Smooth muscle cell of the brain vasculature (primary cell): ENCODE data around the gene PRDX5.
"Not testable (repeated sequence)": the region's sequence is repeated elsewhere in the genome, so short reads cannot be mapped to it uniquely, and the experiment has no call there.

Experiments used
- DNase-seq: peaks from one replicate; pipeline ENCODE4 v3.0.0-alpha.2; 2012; ENCODE audit warnings: low read depth, low spot score

Gene PRDX5

DNA sequence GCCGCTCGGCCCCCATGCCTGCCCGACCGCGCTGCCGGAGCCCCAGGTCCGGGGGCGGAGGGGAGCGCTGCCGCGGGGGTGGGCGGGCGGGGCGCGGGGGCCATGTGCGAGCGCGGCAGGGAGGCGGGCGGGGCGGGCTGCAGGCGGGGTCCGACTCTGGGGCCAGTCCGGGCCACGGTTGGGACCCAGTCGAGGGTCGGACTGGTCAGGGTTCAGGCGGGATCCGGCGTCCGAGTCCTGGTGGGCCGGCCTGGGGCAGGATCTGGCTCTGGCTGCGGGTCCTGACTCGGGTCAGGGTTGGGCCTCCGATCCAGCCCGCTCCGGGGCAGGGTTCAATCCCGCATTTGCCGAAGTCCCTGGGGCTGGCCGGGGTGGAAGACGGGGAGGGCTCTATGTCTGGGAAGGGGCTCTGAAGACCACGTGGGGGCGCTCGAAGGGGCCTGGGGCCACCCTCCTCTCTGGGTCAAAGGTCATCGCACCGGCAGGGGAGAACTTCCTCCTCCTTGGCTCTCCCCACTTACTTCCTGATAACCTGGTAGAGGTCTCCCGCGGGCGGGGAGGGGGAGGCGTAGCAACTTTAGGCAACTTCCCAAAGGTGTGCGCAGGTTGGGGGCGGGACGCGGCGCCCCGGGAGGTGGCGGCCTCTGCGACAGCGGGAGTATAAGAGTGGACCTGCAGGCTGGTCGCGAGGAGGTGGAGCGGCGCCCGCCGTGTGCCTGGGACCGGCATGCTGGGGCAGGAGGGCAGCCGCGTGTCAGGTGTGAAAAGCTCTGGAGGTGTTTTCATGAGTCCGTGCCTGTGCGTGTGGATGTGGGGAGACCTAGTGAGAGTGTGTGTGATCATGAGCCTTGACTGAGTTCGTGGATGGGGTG, 12.0 kb upstream of the PRDX5 start:
- DNase-seq: no peak

DNA sequence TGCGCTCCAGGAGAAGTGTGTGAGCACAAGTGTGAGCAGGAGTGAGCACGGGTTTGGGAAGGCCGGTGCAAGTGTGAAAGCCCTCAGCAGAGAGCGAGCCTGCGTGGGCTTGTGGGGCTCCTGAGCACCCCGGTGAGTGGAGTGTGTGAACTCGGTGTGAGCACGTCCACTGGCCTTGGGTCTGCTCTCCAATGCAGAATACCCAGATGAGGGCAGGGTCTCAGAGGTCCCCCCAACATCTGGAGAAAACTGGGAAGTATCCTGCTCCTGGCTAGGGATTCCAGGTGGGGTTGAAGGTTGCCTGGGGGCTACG, 11.4 kb upstream of the PRDX5 start:
- no peak for DNase-seq

DNA sequence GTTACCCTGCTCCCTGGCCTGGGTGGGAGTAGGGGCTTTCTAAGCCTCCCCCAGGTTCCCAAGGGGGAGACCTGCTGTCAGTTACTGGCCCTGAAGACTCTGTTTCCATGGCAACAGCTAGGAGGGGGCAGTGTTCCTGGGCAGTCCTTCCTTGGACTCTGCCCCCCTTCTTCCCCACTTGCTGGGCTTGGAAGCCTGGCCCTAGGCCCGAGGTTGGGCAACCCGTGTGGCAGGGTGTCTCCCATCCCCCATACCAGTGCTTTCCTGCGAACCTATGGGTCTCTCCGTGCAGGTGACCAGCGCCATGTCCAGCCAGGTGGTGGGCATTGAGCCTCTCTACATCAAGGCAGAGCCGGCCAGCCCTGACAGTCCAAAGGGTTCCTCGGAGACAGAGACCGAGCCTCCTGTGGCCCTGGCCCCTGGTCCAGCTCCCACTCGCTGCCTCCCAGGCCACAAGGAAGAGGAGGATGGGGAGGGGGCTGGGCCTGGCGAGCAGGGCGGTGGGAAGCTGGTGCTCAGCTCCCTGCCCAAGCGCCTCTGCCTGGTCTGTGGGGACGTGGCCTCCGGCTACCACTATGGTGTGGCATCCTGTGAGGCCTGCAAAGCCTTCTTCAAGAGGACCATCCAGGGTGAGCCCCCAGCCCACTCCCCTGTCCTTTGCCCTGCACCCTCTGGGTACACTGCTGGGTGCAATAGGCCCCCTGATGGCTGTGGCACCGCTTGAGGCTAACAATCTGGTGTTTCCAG, 10.9 kb upstream of the PRDX5 start:
- DNase-seq: no peak

DNA sequence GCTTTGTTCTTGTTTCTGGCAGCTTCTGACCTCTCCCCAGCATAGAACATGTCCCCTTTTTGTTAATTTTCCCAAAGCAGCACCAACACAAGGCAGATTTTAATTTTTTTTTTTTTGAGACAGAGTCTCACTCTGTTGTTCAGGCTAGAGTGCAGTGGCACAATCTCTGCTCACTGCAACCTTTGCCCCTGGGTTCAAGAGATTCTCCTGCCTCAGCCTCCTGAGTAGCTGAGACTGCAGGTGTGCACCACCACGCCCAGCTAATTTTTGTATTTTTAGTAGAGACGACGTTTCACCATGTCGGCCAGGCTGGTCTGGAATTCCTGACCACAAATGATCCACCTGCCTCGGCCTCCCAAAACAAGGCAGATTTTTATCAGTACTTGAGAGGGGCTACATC, 10.1 kb upstream of the PRDX5 start:
- DNase-seq: not testable (repeated sequence)

DNA sequence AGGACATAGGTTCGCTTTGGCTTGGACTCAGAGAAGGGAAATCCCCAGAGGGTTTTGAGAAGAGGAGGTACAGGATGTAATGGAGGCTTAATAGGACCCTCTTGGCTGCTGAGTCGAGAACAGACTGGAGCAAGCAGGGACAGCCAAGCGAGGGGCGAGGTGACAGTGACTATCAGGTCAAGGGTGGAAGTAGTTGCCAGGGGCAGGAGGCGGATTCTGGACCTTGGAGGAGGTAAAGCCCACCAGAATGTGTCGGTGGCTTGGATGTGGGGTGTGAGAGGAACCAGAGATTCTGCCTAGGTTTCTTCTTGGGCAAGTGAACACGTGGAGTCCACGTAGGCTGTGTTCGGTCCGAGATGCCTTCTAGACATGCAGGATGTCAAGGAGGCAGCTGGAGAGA, 5.0 kb upstream of the PRDX5 start:
- DNase-seq: no peak

DNA sequence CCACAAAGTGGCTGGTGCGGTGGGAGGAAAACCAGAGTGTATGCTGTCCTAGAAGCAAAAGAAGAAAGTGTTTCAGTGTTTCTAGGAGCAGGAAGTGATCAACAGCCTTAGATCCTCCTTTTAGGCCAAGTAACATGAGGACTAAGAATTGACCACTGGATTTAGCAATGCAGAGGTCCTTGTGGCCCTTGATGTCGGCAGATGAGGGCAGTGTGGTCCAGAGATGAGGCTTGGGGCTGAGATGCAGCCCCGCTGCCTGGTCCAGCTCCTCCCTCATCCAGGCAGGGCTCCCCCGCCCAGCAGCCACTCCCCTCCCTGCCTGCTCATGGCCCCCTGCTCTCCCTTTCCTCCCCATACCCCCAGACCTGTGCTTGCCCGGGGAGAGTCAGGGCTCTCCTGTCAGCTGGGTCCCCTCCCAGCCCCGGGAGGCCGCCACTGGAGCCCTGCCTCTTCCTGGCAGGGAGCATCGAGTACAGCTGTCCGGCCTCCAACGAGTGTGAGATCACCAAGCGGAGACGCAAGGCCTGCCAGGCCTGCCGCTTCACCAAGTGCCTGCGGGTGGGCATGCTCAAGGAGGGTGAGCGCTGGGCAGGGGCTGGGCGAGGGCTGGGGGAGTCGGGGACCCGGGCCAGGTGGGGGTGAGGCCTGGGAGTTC, 4.3 kb upstream of the PRDX5 start:
- no peak for DNase-seq

DNA sequence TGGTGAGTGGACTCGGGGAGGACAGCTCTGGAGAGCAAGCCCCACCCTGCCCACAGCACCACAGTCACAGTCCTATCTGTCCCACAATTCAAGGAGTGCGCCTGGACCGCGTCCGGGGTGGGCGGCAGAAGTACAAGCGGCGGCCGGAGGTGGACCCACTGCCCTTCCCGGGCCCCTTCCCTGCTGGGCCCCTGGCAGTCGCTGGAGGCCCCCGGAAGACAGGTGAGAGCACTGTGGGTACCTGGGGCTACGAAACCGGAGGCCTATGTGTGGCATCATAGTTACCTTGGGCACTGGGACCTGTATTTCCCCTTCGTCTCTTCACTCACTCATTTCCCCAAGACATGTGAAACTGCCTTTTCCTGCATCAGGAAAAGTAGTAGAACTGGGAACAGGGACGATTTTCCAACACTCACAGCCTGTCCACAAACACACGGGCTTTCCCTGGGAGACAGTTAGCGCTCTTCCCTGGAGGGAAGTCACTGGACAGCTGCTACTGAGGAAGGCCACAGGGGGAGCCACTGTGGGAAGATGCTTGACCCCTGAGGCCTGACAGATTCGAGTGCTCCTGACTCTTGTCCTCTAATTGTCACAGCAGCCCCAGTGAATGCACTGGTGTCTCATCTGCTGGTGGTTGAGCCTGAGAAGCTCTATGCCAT, 3.6 kb upstream of the PRDX5 start:
- DNase-seq: no peak

DNA sequence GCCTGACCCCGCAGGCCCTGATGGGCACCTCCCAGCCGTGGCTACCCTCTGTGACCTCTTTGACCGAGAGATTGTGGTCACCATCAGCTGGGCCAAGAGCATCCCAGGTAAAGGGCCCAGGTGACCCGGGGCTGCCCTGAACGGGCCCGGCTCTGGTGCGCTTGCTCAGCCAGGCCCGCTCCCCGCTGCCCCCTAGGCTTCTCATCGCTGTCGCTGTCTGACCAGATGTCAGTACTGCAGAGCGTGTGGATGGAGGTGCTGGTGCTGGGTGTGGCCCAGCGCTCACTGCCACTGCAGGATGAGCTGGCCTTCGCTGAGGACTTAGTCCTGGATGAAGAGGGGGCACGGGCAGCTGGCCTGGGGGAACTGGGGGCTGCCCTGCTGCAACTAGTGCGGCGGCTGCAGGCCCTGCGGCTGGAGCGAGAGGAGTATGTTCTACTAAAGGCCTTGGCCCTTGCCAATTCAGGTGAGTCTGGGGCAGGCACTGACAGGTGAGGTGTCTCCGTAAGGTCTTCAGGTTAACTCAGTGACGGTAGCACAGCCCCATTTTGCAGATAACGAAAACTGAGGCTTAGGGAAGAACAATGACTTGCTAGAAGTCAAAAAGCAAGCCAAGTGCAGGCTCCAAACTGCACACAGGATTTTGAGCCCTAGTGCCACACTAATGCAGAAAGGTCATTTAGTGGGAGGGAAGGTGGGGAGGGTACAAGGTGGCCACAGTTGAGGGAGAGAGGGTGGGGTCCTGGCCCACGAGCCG, 2.9 kb upstream of the PRDX5 start:
- DNase-seq: no peak

DNA sequence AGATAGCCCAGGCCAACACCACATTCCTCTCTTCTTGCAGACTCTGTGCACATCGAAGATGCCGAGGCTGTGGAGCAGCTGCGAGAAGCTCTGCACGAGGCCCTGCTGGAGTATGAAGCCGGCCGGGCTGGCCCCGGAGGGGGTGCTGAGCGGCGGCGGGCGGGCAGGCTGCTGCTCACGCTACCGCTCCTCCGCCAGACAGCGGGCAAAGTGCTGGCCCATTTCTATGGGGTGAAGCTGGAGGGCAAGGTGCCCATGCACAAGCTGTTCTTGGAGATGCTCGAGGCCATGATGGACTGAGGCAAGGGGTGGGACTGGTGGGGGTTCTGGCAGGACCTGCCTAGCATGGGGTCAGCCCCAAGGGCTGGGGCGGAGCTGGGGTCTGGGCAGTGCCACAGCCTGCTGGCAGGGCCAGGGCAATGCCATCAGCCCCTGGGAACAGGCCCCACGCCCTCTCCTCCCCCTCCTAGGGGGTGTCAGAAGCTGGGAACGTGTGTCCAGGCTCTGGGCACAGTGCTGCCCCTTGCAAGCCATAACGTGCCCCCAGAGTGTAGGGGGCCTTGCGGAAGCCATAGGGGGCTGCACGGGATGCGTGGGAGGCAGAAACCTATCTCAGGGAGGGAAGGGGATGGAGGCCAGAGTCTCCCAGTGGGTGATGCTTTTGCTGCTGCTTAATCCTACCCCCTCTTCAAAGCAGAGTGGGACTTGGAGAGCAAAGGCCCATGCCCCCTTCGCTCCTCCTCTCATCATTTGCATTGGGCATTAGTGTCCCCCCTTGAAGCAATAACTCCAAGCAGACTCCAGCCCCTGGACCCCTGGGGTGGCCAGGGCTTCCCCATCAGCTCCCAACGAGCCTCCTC, 2.0 kb upstream of the PRDX5 start:
- not testable (repeated sequence) for DNase-seq

DNA sequence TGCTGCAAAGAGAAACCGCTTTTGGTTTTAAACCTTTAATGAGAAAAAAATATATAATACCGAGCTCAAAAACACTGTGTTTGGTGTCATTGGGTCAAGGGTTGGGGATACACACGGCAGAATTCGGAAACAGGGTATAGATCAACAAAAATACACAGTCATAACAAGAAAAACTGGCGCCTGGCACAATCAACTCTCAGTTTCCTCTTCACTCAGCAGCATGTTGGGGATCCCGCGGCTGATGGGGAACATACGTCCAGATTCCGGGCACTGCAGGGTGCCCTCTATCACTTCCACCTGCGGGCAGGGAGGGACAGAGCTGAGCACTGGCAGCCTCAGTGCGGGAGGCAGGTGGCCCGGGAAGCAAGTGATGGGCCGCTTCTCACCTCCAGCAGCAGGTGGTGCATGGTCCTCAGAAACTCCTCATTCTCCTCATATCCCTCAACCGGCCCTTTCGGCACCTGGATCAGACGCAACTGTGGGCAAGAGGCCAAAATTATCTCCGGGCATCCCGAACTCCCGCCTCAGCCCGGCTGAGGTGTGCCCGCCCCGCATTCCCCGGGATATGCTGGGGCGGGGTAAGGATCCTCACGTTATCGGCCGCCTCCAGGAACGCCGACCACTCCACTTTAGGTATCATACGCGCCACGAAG, 1.1 kb upstream of the PRDX5 start:
- DNase-seq: no peak

DNA sequence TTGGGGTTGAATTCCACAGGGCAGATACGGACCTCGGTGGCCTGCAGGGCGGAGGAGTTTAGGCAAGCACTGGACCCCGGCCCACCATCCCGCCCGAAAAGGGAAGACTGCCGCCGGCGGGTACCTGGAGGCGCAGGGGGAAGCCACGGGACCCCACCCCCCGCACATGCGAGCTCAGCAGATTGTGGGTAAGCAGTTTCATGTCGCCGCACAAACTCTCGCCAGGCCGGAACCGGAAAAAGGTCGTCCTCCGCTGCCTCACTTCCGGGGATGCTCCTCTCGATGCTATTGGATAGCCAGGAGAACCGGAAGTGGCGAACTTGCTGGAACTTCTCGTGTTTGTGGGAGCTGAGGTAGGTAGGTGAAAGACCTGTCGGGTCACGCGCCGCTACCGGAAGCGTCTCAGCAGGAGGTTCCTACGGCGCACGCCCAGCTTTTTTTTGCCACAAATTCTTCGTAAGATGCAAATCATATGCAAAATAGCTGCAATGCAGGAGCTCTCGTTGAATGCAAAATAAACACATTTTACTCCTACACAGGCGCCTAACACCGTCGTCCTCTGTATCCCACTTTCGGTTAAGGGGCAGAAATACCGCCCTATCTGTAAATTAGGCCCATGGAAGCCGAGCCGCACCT, 478 bp upstream of the PRDX5 start, which contains the start of gene TRMT112:
Gene TRMT112 (minus strand): TSS at position 235 of the 636 bp plus-strand sequence. CDS start 33 bp downstream, at position 202.
- DNase-seq: peak; percentile 80

DNA sequence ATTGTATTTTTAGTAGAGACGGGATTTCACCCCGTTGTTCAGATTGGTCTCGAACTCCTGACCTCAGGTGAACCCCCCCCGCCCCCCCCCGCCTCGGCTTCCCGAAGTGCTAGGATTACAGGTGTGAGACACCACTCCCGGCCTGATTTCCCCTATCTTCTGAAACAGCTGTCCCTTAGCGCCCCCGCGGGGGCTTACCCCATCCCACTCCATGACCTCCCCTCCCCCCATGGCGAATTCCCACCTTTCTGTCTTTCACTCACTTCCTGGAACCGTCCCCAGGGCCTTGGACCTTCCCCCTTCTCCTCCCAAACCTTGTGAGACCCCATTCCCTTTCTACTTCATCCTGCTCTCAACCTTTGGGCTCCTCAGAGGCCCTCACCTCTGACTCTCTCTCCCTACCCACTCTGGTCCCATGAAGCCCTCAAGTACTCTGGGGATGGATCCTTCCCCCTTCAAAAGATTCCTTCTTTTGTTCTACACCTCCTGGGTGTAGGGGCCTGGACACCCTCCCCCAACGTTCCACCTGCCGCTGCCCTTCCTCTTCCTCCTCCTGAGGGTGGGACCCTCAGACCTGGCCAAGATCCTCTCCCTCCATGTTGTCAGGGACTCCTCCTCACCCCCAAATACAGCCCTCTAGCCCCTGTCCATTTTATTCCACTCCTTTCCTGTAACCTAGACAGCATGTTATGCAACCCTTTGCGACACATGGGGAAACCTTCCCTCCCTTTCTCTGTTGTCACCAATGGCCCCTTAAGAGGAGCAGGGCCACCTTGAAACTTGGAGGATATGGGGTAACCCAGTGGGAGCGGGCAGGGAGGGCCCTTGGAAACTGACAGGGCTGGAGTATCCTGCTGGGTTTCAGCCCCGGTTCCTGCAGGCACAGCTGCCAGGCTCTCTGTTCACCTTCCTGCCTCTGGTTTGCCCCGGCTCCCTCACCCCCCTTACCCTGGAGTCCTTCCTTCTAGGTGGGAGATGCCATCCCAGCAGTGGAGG, 1.1 kb downstream of the PRDX5 start:
- DNase-seq: no peak

DNA sequence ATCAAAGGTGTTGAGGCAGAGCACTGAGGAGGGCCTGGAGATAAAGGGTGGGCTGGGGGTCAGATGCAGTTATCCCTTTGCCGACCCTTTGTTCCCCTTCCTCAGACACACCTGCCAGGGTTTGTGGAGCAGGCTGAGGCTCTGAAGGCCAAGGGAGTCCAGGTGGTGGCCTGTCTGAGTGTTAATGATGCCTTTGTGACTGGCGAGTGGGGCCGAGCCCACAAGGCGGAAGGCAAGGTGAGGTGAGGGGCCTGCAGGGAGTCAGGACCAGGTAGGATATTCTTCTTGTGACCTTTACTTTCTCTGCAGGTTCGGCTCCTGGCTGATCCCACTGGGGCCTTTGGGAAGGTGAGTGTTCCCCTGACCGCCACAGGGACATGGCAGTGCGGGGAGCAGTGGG, 2.6 kb downstream of the PRDX5 start:
- no peak for DNase-seq

DNA sequence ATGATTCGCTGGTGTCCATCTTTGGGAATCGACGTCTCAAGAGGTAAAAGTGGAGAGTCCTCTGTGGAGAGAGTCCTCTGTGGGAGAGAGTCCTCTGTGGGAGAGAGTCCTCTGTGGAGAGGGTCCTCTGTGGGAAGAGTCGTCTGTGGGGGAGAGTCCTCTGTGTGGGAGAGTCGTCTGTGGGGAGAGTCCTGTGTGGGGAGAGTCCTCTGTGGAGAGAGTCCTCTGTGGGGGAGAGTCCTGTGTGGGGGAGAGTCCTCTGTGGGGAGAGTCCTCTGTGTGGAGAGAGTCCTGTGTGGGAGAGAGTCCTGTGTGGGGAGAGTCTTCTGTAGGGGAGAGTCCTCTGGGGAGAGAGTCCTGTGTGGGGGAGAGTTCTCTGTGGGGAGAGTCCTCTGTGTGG, 3.1 kb downstream of the PRDX5 start:
- no peak for DNase-seq

DNA sequence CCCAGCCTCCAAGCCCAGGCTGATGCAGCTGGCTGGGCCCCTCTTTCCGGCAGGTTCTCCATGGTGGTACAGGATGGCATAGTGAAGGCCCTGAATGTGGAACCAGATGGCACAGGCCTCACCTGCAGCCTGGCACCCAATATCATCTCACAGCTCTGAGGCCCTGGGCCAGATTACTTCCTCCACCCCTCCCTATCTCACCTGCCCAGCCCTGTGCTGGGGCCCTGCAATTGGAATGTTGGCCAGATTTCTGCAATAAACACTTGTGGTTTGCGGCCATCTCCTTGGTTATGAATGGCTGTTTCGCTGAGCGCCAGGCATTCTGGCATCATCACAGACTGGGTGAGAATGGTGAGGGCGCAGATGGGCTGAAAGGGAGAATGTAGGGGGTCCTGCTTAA, 3.6 kb downstream of the PRDX5 start:
- DNase-seq: no peak

DNA sequence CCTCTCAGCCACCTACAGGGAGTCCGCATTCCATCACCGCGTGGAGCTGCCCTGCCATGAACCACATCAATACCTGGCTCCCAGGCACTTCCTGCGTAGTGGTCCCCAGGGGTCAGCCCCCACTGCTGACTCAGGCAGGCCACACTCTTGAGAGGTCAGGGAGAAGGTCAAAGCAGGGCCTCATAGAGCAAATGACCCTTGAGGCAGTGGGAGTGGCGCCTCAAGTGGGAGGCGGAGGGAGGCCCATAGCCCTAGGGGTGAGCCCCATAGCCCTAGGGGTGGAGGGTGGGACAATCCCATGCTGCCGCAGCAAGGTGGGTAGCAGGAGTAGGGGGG, 5.0 kb downstream of the PRDX5 start:
- DNase-seq: no peak

DNA sequence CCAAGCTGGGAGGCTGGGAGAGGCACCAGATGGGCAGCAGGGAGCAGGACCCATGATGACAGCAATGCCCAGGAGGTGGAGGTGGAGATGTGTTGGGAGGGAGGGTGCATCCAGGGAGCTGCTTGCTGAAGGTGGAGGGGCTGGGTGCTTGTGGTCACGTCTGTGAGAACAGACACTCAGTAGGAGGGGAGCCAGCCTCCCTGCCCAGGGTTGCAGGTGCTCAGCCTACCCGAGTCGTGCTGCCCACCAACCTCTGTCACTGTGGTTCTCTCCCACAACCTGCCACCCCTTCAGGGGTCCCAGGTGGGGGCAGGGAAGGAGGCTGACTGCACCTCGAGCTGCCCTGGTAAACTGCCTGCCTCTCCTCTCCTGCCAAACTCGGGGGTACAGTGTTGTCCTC, 5.5 kb downstream of the PRDX5 start:
- no peak for DNase-seq

DNA sequence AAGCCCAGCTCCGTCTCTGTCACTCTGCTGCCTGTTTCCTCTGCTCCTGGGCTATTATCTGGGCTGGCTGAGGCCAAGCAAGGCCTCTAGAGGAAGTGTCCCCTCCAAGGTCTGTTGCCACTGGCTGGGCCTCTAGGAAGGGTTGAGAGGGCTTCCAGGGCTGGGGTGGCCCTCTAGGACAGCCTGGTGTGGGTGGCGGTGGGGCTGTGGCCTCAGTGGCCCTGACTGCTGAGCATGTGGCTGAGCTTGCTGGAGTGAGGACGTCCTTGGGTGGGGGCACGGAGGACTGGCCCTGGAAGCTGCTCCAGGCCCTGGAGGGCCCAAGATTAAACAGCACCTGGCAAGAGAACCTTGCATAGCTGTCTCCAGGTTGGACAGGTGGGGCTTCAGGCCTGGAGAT, 6.1 kb downstream of the PRDX5 start:
- not testable (repeated sequence) for DNase-seq
